HEK293 (cell line): ENCODE measurements around the gene HTN1.
"Not testable (repeated sequence)": the region's sequence is repeated elsewhere in the genome, so short reads cannot be mapped to it uniquely, and the experiment has no call there.

Experiments
- CTCF ChIA-PET: fragments of 350-600 bp; formaldehyde crosslinking; extraction: SDS; loops from one replicate; lab custom pipeline; 2021; ENCODE audit warnings: antibody characterized with exemption; lab: Yijun Ruan, JAX
- POLR2A ChIA-PET: fragments of 300-600 bp; formaldehyde crosslinking; extraction: SDS; loops from one replicate; lab custom pipeline; 2020; ENCODE audit warnings: antibody characterized with exemption, inconsistent platforms; lab: Yijun Ruan, JAX
- H3K27ac ChIP-seq: fragments of 200-500 bp; sonication (Bioruptor generic); 2 replicates; pipeline ENCODE4 v1.5.1; 2014; ENCODE audit warnings: low read depth, low read length, control low read depth, inconsistent platforms; ENCODE audit errors: extremely low read depth
- H3K36me3 ChIP-seq, 2 experiments: fragments of 200-500 bp in 1 of 2; sonication (Bioruptor generic) in 1 of 2; 1 replicate in 1 of 2; 2 replicates in 1 of 2; pipeline ENCODE4 v1.5.1; 2014 to 2017; ENCODE audit warnings: inconsistent platforms in 2 of 2, low read length in 2 of 2; ENCODE audit not compliant: control insufficient read depth in 2 of 2, insufficient read depth in 1 of 2
- H3K4me1 ChIP-seq: fragments of 200-500 bp; sonication (Bioruptor generic); 2 replicates; pipeline ENCODE4 v1.5.1; 2014; ENCODE audit warnings: mild to moderate bottlenecking, low read length, inconsistent platforms; ENCODE audit not compliant: control insufficient read depth, insufficient read depth
- H3K4me3 ChIP-seq: 2 replicates; pipeline ENCODE4 v1.5.1; 2011; ENCODE audit warnings: low read depth, mild to moderate bottlenecking, control low read depth, low read length, moderate library complexity
- H3K9me3 ChIP-seq: fragments of 200-500 bp; sonication (Bioruptor generic); 2 replicates; pipeline ENCODE4 v1.5.1; 2014; ENCODE audit warnings: low read depth, low read length, inconsistent platforms; ENCODE audit not compliant: control insufficient read depth, insufficient read depth
- AEBP2 ChIP-seq: fragments of 450-650 bp; formaldehyde crosslinking; IDR thresholded peaks from 2 replicates; pipeline ENCODE4 v1.5.1; 2016; ENCODE audit warnings: missing biosample characterization, missing genetic modification characterization, borderline replicate concordance
- CTCF ChIP-seq: fragments of 450-650 bp; formaldehyde crosslinking; IDR thresholded peaks from 2 replicates; pipeline ENCODE4 v1.5.1; 2016; ENCODE audit warnings: missing biosample characterization, missing genetic modification characterization
- KLF8 ChIP-seq: fragments of 450-650 bp; formaldehyde crosslinking; IDR thresholded peaks from 2 replicates; pipeline ENCODE4 v1.5.1; 2016; ENCODE audit warnings: missing biosample characterization, missing genetic modification characterization
- KLF9 ChIP-seq: fragments of 450-650 bp; formaldehyde crosslinking; IDR thresholded peaks from 2 replicates; pipeline ENCODE4 v1.5.1; 2016; ENCODE audit warnings: missing biosample characterization, missing genetic modification characterization, low read depth
- PRDM1 ChIP-seq: fragments of 450-650 bp; formaldehyde crosslinking; IDR thresholded peaks from 2 replicates; pipeline ENCODE4; 2016; ENCODE audit warnings: missing biosample characterization, missing genetic modification characterization
- PRDM6 ChIP-seq: fragments of 450-650 bp; formaldehyde crosslinking; IDR thresholded peaks from 2 replicates; pipeline ENCODE4 v1.5.1; 2017; ENCODE audit warnings: missing biosample characterization, missing genetic modification characterization
- REPIN1 ChIP-seq: fragments of 450-650 bp; formaldehyde crosslinking; IDR thresholded peaks from 2 replicates; pipeline ENCODE4 v1.5.1; 2017; ENCODE audit warnings: missing biosample characterization, missing genetic modification characterization, low read depth
- ZBTB8A ChIP-seq: fragments of 450-650 bp; formaldehyde crosslinking; IDR thresholded peaks from 2 replicates; pipeline ENCODE4 v1.5.1; 2016; ENCODE audit warnings: missing biosample characterization, missing genetic modification characterization
- ZNF121 ChIP-seq: fragments of 450-650 bp; formaldehyde crosslinking; IDR thresholded peaks from 2 replicates; pipeline ENCODE4 v1.5.1; 2016; ENCODE audit warnings: missing biosample characterization, missing genetic modification characterization
- ZNF133 ChIP-seq: fragments of 450-650 bp; formaldehyde crosslinking; IDR thresholded peaks from 2 replicates; pipeline ENCODE4 v1.5.1; 2016; ENCODE audit warnings: missing biosample characterization, missing genetic modification characterization
- ZNF146 ChIP-seq: fragments of 450-650 bp; formaldehyde crosslinking; IDR thresholded peaks from 2 replicates; pipeline ENCODE4 v1.5.1; 2016; ENCODE audit warnings: missing biosample characterization, missing genetic modification characterization
- ZNF211 ChIP-seq: fragments of 450-650 bp; formaldehyde crosslinking; IDR thresholded peaks from 2 replicates; pipeline ENCODE4 v1.5.1; 2016; ENCODE audit warnings: low read depth, missing biosample characterization, missing genetic modification characterization
- ZNF777 ChIP-seq: fragments of 450-650 bp; formaldehyde crosslinking; IDR thresholded peaks from 2 replicates; pipeline ENCODE4 v1.5.1; 2017; ENCODE audit warnings: missing biosample characterization, missing genetic modification characterization, borderline replicate concordance
- ZNF843 ChIP-seq: fragments of 450-650 bp; formaldehyde crosslinking; IDR thresholded peaks from 2 replicates; pipeline ENCODE4 v1.5.1; 2016; ENCODE audit warnings: missing biosample characterization, missing genetic modification characterization
- ZSCAN5A ChIP-seq: fragments of 450-650 bp; formaldehyde crosslinking; IDR thresholded peaks from 2 replicates; pipeline ENCODE4 v1.5.1; 2016; ENCODE audit warnings: missing biosample characterization, missing genetic modification characterization
- TF ChIP-seq, protein P1 (sequence below): fragments of 450-650 bp; formaldehyde crosslinking; IDR thresholded peaks from 2 replicates; pipeline ENCODE4 v1.5.1; 2016; ENCODE audit warnings: missing biosample characterization, missing genetic modification characterization
- TF ChIP-seq, protein P2 (sequence below): fragments of 450-650 bp; formaldehyde crosslinking; IDR thresholded peaks from 2 replicates; pipeline ENCODE4 v1.5.1; 2017; ENCODE audit warnings: missing biosample characterization, missing genetic modification characterization

HTN1 gene

DNA sequence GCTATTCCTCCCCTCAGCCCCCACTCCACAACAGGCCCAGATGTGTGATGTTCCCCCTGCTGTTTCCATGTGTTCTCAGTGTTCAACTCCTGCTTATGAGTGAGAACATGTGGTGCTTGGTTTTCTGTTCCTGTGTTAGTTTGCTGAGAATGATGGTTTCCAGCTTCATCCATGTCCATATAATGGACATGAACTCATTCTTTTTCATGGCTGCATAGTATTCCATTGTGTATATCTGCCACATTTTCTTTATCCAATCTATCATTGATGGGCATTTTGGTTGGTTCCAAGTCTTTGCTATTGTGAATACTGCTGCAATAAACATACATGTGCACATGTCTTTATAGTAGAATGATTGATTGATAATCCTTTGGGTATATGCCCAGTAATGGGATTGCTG, 10.3 kb upstream of the HTN1 start:
- POLR2A ChIA-PET, H3K36me3 ChIP-seq, CTCF ChIA-PET, H3K4me1 ChIP-seq, H3K27ac ChIP-seq, H3K9me3 ChIP-seq, H3K4me3 ChIP-seq: not testable (repeated sequence)
- TF ChIP-seq ZNF146 (tag by site-specific recombination) = peak; percentile 76

DNA sequence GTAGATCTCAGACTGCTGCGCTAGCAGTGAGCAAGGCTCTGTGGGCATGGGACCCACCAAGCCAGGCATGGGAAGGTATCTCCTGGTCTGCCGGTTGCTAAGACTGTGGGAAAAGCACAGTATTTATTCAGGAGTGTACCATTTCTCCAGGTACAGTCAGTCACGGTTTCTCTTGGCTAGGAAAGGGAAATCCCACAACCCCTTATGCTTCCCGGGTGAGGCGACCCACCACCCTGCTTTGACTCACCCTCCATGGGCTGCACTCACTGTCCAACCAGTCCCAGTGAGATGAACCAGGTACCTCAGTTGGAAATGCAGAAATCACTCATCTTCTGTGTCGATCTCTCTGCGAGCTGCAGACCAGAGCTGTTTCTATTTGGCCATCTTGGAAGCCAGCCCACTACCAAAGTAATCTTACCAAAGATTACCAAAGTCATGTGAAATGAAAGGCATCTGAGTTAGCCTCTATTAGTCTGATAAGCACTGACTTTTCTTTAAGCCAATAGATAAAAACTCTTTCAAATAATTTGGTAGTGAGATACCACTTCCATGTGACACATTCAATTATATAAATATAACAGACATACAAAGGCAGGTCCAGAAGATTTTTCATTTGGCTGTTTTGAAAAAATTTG, 8.5 kb upstream of the HTN1 start:
- no peaks in the 10 kb centered on the region for H3K4me1 ChIP-seq
- H3K4me3 ChIP-seq = no peak overlapping the region
- no peaks in the 10 kb centered on the region for H3K36me3 ChIP-seq
- H3K27ac ChIP-seq = no peak overlapping the region
- no peaks in the 10 kb centered on the region for H3K9me3 ChIP-seq
- ChIA-PET POLR2A (no interaction called here), CTCF (no interaction called here)
- TF ChIP-seq AEBP2 (tag by site-specific recombination) (no peak), ZNF777 (tag by site-specific recombination) (no peak), ZBTB8A (tag by site-specific recombination) (no peak), CTCF (tag by site-specific recombination) (no peak)

DNA sequence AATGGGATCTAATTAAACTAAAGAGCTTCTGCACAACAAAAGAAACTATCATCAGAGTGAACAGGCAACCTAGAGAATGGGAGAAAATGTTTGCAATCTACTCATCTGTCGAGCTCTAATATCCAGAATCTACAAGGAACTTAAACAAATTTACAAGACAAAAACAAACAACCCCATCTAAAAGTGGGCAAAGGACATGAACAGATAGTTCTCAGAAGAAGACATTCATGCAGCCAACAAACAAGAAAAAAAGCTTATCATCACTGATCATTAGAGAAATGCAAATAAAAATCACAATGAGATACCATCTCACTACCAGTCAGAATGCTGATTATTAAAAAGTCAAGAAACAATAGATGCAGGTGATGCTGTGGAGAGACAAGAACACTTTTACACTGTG, 6.3 kb downstream of the HTN1 start:
- H3K27ac ChIP-seq, H3K9me3 ChIP-seq, CTCF ChIA-PET, H3K4me1 ChIP-seq, POLR2A ChIA-PET, H3K36me3 ChIP-seq, H3K4me3 ChIP-seq: not testable (repeated sequence)

DNA sequence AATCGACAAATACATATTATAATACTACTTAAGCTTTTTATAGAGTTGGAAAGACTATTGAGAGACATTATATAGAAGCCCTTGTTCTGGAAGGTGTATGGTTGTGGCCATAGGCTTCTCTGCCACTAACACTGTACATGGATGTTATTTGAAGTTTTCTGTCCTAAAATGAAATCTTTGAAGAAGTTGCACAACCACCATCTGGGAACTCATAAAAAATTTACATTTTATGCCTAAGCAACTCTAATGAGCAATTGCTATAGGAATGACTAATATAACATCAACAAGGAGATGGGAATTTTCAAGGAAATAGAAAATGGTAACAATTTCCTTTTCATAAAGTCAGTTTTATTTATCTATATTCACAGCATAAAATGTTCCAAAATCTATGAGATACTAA, 7.4 kb downstream of the HTN1 start:
- Histone ChIP-seq H3K4me3 (no peak overlapping the region), H3K27ac (no peak overlapping the region), H3K36me3 (no peaks in the 10 kb centered on the region), H3K9me3 (no peaks in the 10 kb centered on the region), H3K4me1 (no peaks in the 10 kb centered on the region)
- POLR2A ChIA-PET = no interaction called here
- CTCF ChIA-PET = no interaction called here
- TF ChIP-seq PRDM1 (tag by site-specific recombination) (no peak), KLF9 (tag by site-specific recombination) (no peak), REPIN1 (tag by site-specific recombination) (no peak), ZSCAN5A (no peak), ZNF133 (tag by site-specific recombination) (no peak), ZNF843 (tag by site-specific recombination) (no peak), ZNF121 (tag by site-specific recombination) (no peak), KLF8 (tag by site-specific recombination) (no peak), ZNF211 (tag by site-specific recombination) (no peak), PRDM6 (tag by site-specific recombination) (no peak), ZNF777 (tag by site-specific recombination) (no peak)
- TF ChIP-seq, protein P1, sequence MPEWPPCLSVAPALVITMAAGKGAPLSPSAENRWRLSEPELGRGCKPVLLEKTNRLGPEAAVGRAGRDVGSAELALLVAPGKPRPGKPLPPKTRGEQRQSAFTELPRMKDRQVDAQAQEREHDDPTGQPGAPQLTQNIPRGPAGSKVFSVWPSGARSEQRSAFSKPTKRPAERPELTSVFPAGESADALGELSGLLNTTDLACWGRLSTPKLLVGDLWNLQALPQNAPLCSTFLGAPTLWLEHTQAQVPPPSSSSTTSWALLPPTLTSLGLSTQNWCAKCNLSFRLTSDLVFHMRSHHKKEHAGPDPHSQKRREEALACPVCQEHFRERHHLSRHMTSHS (tag by site-specific recombination) = no peak
- TF ChIP-seq, protein P2, sequence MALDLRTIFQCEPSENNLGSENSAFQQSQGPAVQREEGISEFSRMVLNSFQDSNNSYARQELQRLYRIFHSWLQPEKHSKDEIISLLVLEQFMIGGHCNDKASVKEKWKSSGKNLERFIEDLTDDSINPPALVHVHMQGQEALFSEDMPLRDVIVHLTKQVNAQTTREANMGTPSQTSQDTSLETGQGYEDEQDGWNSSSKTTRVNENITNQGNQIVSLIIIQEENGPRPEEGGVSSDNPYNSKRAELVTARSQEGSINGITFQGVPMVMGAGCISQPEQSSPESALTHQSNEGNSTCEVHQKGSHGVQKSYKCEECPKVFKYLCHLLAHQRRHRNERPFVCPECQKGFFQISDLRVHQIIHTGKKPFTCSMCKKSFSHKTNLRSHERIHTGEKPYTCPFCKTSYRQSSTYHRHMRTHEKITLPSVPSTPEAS (tag by site-specific recombination) = no peak
